ENCODE results near the gene LRMDA. TPM values are rescaled to one million over a fixed set of nuclear protein-coding genes. Genes with fewer than 3 reads are reported as not detected.

LRMDA gene
- total and polyA plus RNA-seq, 2 of the 4 experiments (the other 2 are of a cell fraction) = 0.07 TPM; not detected in 1

- Histone ChIP-seq H2BK120ac (ENCODE audit: low read depth, low read length) (no peak overlapping the region), H3K36me3 (ENCODE audit: control insufficient read depth, insufficient read depth, low read length) (peaks cover 16% of the 10 kb centered on the region), H4K91ac (ENCODE audit: insufficient read depth, low read depth, low read length) (no peak overlapping the region), H3K9me1 (ENCODE audit: insufficient read depth, low read length) (peaks cover 5% of the 10 kb centered on the region; the same call in 1 of the 2 replicates), H3K14ac (replicated peaks; ENCODE audit: low read depth, low read length) (no peak overlapping the region), H3K9me3 (ENCODE audit: control insufficient read depth, insufficient read depth, low read length) (no peaks in the 10 kb centered on the region), H2BK20ac (ENCODE audit: low read depth, low read length) (no peak overlapping the region), H3K4me3 (ENCODE audit: insufficient read depth, low read depth, low read length) (no peak overlapping the region), H2BK15ac (ENCODE audit: low read depth, low read length) (no peak overlapping the region), H3K4me2 (ENCODE audit: low read depth, low read length) (no peak overlapping the region), H2AFZ (replicated peaks; ENCODE audit: low read length, poor library complexity) (no peak overlapping the region), H3K27me3 (ENCODE audit: control insufficient read depth, insufficient read depth, low read length) (no peaks in the 10 kb centered on the region), H4K5ac (ENCODE audit: low read depth, low read length) (no peak overlapping the region), H2AK9ac (replicated peaks; ENCODE audit: low read depth, low read length, poor library complexity) (no peak overlapping the region), H2AK5ac (ENCODE audit: low read depth, low read length) (no peak overlapping the region), H4K20me1 (ENCODE audit: insufficient read depth, low read length) (no peaks in the 10 kb centered on the region), H3K56ac (ENCODE audit: extremely low read depth, insufficient read depth, low read length) (no peak overlapping the region), H3K79me1 (ENCODE audit: low read depth in 1 of 2, low read length in 2 of 2) (peaks cover 3 to 21% of the 10 kb centered on the region in 2 experiments), H3K18ac (ENCODE audit: low read depth, low read length) (no peak overlapping the region; the same call in 1 of the 2 replicates), H3K4ac (ENCODE audit: low read depth, low read length) (no peak overlapping the region), H3K4me1 (ENCODE audit: control insufficient read depth, insufficient read depth, low read length) (peaks cover 13% of the 10 kb centered on the region; the same call in 1 of the 2 replicates), H3K23ac (ENCODE audit: low read depth, low read length) (no peak overlapping the region), H4K8ac (ENCODE audit: low read depth in 2 of 2, low read length in 2 of 2) (no peak overlapping the region), H2BK5ac (ENCODE audit: low read depth, low read length, poor library complexity, severe bottlenecking) (no peak overlapping the region), H3K27ac (ENCODE audit: insufficient read depth, low read length) (no peak overlapping the region), H3K9ac (ENCODE audit: low read depth, low read length) (no peak overlapping the region)
- ChIA-PET POLR2A (ENCODE audit: unreplicated experiment) (no interaction called here), CTCF (no interaction called here)
- TF ChIP-seq CTCF (conservative IDR thresholded peaks at IDR 0.05; ENCODE audit: low read depth, low read length) (no peak), RCOR1 (IDR thresholded peaks at IDR 0.05; ENCODE audit: insufficient replicate concordance, low read length) (no peak), FOS (IDR thresholded peaks at IDR 0.05; ENCODE audit: low read depth, low read length) (no peak), CEBPB (IDR thresholded peaks at IDR 0.05; ENCODE audit: low read depth, low read length) (no peak), ELK1 (IDR thresholded peaks at IDR 0.05; ENCODE audit: borderline replicate concordance, low read depth, low read length) (no peak), CHD1 (IDR thresholded peaks at IDR 0.05; ENCODE audit: low read depth, low read length) (no peak), POLR2A (IDR thresholded peaks at IDR 0.05; ENCODE audit: low read depth, low read length) (no peak), MXI1 (IDR thresholded peaks at IDR 0.05; ENCODE audit: borderline replicate concordance, low read depth, low read length) (no peak), MAZ (IDR thresholded peaks at IDR 0.05; ENCODE audit: borderline replicate concordance, low read depth, low read length) (no peak)
- DNase-seq (no peak), ATAC-seq (ENCODE audit: low read depth) (no peak)
- dilution Hi-C loops (cut with HindIII; ENCODE audit: low sequenced_read_pairs, unreplicated experiment) (no loop called here), in situ Hi-C loops (cut with MboI; ENCODE audit: low sequenced_read_pairs) (loop anchor here (10.0 kb wide), 1 partner anchor 98 kb away; no protein-coding TSS in a partner anchor), intact Hi-C loops (cut with micrococcal nuclease) (no loop called here)
- BruUV-seq (replicated peaks) = no TSS peak
These were observed 38.7 kb upstream of the LRMDA start for GRCh38 chr10:75392744-75393143.

All from IMR-90 (cell line).